Hepatocyte (in vitro differentiated cells): Measurements from ENCODE around the gene DUS2. TPM values are rescaled to one million over a fixed set of nuclear protein-coding genes. Genes with fewer than 3 reads are reported as not detected.
A peak's percentile ranks its signal among the peaks of the same experiment; 100 is the strongest.

Experiments used
- DNase-seq: peaks from one replicate; pipeline ENCODE4 v3.0.0-alpha.2; 2016; ENCODE audit warnings: low spot score
- H2AFZ ChIP-seq: fragments of 200-600 bp; sonication (generic); 2 replicates; pipeline ENCODE4 v1.6.0; 2016; ENCODE audit warnings: antibody characterized with exemption, mild to moderate bottlenecking
- H3K27ac ChIP-seq: fragments of 200-600 bp; sonication (generic); 2 replicates; pipeline ENCODE4 v1.5.1; 2016; ENCODE audit warnings: mild to moderate bottlenecking
- H3K27me3 ChIP-seq: fragments of 200-600 bp; sonication (generic); 2 replicates; pipeline ENCODE4 v1.6.1; 2016
- H3K36me3 ChIP-seq: fragments of 200-600 bp; sonication (generic); replicated peaks from 2 replicates; pipeline ENCODE4 v1.5.1; 2016; ENCODE audit warnings: low read depth; ENCODE audit not compliant: insufficient read depth
- H3K4me1 ChIP-seq: fragments of 200-600 bp; sonication (generic); 2 replicates; pipeline ENCODE4 v1.5.1; 2016; ENCODE audit warnings: mild to moderate bottlenecking, moderate library complexity; ENCODE audit not compliant: insufficient read depth
- H3K4me2 ChIP-seq: fragments of 200-600 bp; sonication (generic); 2 replicates; pipeline ENCODE4 v1.6.0; 2016
- H3K4me3 ChIP-seq: fragments of 200-600 bp; sonication (generic); 2 replicates; pipeline ENCODE4 v1.5.1; 2016; ENCODE audit warnings: mild to moderate bottlenecking
- H3K79me2 ChIP-seq: fragments of 200-600 bp; sonication (generic); 2 replicates; pipeline ENCODE4 v1.6.0; 2017; ENCODE audit warnings: mild to moderate bottlenecking
- H3K9me2 ChIP-seq: fragments of 200-600 bp; sonication (generic); replicated peaks from 2 replicates; pipeline ENCODE4 v1.6.0; 2017; ENCODE audit warnings: mild to moderate bottlenecking; ENCODE audit not compliant: insufficient read depth
- H3K9me3 ChIP-seq: fragments of 200-600 bp; sonication (generic); 2 replicates; pipeline ENCODE4 v1.5.1; 2016; ENCODE audit warnings: low read depth, mild to moderate bottlenecking
- H4K20me1 ChIP-seq: fragments of 200-600 bp; sonication (generic); 2 replicates; pipeline ENCODE4 v1.6.0; 2016; ENCODE audit warnings: mild to moderate bottlenecking; ENCODE audit not compliant: insufficient read depth, poor library complexity, severe bottlenecking
- CTCF ChIP-seq: fragments of 200-600 bp; sonication (generic); IDR thresholded peaks from 2 replicates; pipeline ENCODE4 v1.5.1; 2016; ENCODE audit warnings: antibody characterized with exemption, mild to moderate bottlenecking; ENCODE audit not compliant: poor library complexity
- EZH2 ChIP-seq: fragments of 200-600 bp; sonication (generic); IDR thresholded peaks from 2 replicates; pipeline ENCODE4 v1.6.1; 2016; ENCODE audit warnings: antibody characterized with exemption, mild to moderate bottlenecking, borderline replicate concordance
- EZH2phosphoT487 ChIP-seq: fragments of 200-600 bp; sonication (generic); IDR thresholded peaks from one replicate; pipeline ENCODE4 v1.6.1; 2018; ENCODE audit warnings: antibody characterized with exemption, mild to moderate bottlenecking, low read depth, moderate library complexity; ENCODE audit not compliant: unreplicated experiment, severe bottlenecking
- WGBS: methylation state at CpG from one replicate; pipeline ENCODE4 v1.1.6; 2016; ENCODE audit warnings: low lambda C conversion rate; ENCODE audit errors: missing lambda C conversion rate; 5-methylcytosine and 5-hydroxymethylcytosine counted together
- polyA plus RNA-seq: library from polyadenylated mRNA; unstranded; fragments of >200 nt; fragmentation: Nextera tagmentation; extraction: Ambion mirVana; gene quantifications from 2 replicates; pipeline ENCODE4 v1.2.1, GENCODE V29; 2016
- total RNA-seq: library from RNA; depleted of rRNA; stranded (reverse); fragments of >200 nt; gene quantifications from 2 replicates; pipeline ENCODE4 v1.2.3, GENCODE V29; 2014

Gene DUS2
- total and polyA plus RNA-seq, 2 experiments from 2014 or later = 11.8 to 18.0 TPM

- H3K79me2 ChIP-seq = no peaks in the 10 kb centered on the region
- no peaks in the 10 kb centered on the region for H3K27me3 ChIP-seq
- no peak overlapping the region for H3K4me3 ChIP-seq
- DNase-seq = no peak
- H2AFZ ChIP-seq = no peak overlapping the region
- no peaks in the 10 kb centered on the region for H4K20me1 ChIP-seq
- peak overlapping the region; percentile 94 for H3K27ac ChIP-seq
- H3K4me1 ChIP-seq = peaks cover 22% of the 10 kb centered on the region
- peak overlapping the region; percentile 61 for H3K4me2 ChIP-seq
- H3K9me3 ChIP-seq = no peaks in the 10 kb centered on the region
- H3K36me3 ChIP-seq = no peaks in the 10 kb centered on the region
- TF ChIP-seq EZH2 = no peak
- no peak for TF ChIP-seq EZH2phosphoT487
- H3K9me2 ChIP-seq = no peaks in the 10 kb centered on the region
These were observed 56.2 kb downstream of the DUS2 start for GRCh38 chr16:68079376-68079625.

GRCh38 chr16:68079626-68080344, 56.7 kb downstream of the DUS2 start:
- no peaks in the 10 kb centered on the region for H3K36me3 ChIP-seq
- no peaks in the 10 kb centered on the region for H3K9me3 ChIP-seq
- no peaks in the 10 kb centered on the region for H3K27me3 ChIP-seq
- H3K4me2 ChIP-seq = peak overlapping the region; percentile 61
- peaks cover 24% of the 10 kb centered on the region for H3K4me1 ChIP-seq
- H4K20me1 ChIP-seq = no peaks in the 10 kb centered on the region
- H3K27ac ChIP-seq = peak overlapping the region; percentile 94
- H3K79me2 ChIP-seq = no peaks in the 10 kb centered on the region
- H2AFZ ChIP-seq = no peak overlapping the region
- TF ChIP-seq EZH2 (no peak), EZH2phosphoT487 (no peak), CTCF (no peak)
- no peaks in the 10 kb centered on the region for H3K9me2 ChIP-seq
- DNase-seq = peak; percentile 77
- WGBS = 60% methylated on average over 13 of the region's 13 CpGs
- H3K4me3 ChIP-seq = no peak overlapping the region

- Histone ChIP-seq H3K9me2 (no peaks in the 10 kb centered on the region), H3K9me3 (no peaks in the 10 kb centered on the region), H3K27me3 (no peaks in the 10 kb centered on the region), H3K4me1 (peaks cover 24% of the 10 kb centered on the region), H3K27ac (peak overlapping the region; percentile 42), H3K79me2 (peaks cover 13% of the 10 kb centered on the region), H2AFZ (no peak overlapping the region), H3K4me2 (no peak overlapping the region), H3K36me3 (no peaks in the 10 kb centered on the region), H3K4me3 (no peak overlapping the region), H4K20me1 (peaks cover 12% of the 10 kb centered on the region)
- DNase-seq = peak; percentile 51
- TF ChIP-seq EZH2phosphoT487 (no peak), EZH2 (no peak), CTCF (no peak)
These were observed 59.0 kb downstream of the DUS2 start for GRCh38 chr16:68081861-68082628.

GRCh38 chr16:68082629-68083238, 59.6 kb downstream of the DUS2 start:
- H3K27ac ChIP-seq = peak overlapping the region; percentile 99
- H3K79me2 ChIP-seq = peaks cover 20% of the 10 kb centered on the region
- no peaks in the 10 kb centered on the region for H3K36me3 ChIP-seq
- 100% methylated on average over 2 of the region's 2 CpGs for WGBS
- H3K4me2 ChIP-seq = no peak overlapping the region
- no peak overlapping the region for H2AFZ ChIP-seq
- no peak overlapping the region for H3K4me3 ChIP-seq
- no peaks in the 10 kb centered on the region for H3K27me3 ChIP-seq
- H3K9me2 ChIP-seq = no peaks in the 10 kb centered on the region
- TF ChIP-seq CTCF (no peak), EZH2 (no peak), EZH2phosphoT487 (no peak)
- H4K20me1 ChIP-seq = peaks cover 15% of the 10 kb centered on the region
- H3K9me3 ChIP-seq = no peaks in the 10 kb centered on the region
- H3K4me1 ChIP-seq = peaks cover 24% of the 10 kb centered on the region
- DNase-seq = no peak
